ENCODE results near the gene ARFGAP1. TPM values are rescaled to one million over a fixed set of nuclear protein-coding genes. Genes with fewer than 3 reads are reported as not detected.

The ARFGAP1 gene
- total RNA-seq, 4 donors from 2014 or later, result 31.0 to 55.1 (median 36.9) TPM

DNA sequence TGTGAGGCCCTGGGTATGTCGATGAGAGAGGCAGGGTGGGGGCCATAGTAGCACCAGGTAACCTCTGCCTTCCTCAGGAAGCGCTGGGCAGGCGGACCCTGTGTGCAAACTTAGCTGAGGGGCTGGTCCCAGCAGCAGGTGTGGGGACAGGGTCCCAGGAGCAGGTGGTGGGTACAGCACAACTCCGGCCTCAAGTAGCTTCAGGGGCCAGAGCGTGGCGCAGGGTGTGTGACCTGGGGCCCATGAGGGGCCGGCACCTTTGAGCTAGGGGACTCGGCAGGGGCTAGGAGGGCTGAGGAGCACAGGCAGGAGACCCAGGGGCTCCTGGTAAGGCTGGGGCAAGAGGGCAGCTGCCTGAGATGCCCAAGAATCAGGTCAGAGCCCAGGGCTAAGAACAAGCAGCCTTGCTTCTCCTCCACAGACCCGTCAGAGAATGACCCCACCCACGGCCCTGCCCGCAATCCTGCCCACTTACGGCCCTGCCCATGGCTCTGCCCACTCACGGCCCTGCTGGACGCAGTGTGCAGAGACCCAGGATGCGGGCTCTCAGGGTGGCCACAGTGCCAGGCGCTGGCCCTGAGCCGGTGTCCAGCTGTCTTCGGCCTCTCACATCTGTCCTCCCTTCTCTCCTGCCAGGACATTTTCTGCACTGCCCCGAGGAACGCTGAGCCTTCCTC, 57.6 kb downstream of the ARFGAP1 start:
- no peak overlapping the region for H3K4me3 ChIP-seq (ENCODE audit: low read depth, poor library complexity, severe bottlenecking)
- whole genome bisulfite sequencing, 2 donors, result 74 to 81% methylated on average over 19 to 20 of the region's 20 CpGs
- intact Hi-C loops (cut with DNase I; ENCODE audit: low total_unique reads), result no loop called here
- DNase-seq (ENCODE audit: low spot score in 2 of 2), result no peak
- TF ChIP-seq, protein P1, sequence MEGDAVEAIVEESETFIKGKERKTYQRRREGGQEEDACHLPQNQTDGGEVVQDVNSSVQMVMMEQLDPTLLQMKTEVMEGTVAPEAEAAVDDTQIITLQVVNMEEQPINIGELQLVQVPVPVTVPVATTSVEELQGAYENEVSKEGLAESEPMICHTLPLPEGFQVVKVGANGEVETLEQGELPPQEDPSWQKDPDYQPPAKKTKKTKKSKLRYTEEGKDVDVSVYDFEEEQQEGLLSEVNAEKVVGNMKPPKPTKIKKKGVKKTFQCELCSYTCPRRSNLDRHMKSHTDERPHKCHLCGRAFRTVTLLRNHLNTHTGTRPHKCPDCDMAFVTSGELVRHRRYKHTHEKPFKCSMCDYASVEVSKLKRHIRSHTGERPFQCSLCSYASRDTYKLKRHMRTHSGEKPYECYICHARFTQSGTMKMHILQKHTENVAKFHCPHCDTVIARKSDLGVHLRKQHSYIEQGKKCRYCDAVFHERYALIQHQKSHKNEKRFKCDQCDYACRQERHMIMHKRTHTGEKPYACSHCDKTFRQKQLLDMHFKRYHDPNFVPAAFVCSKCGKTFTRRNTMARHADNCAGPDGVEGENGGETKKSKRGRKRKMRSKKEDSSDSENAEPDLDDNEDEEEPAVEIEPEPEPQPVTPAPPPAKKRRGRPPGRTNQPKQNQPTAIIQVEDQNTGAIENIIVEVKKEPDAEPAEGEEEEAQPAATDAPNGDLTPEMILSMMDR (IDR thresholded peaks at IDR 0.05), result no peak
- no peak for TF ChIP-seq POLR2A (IDR thresholded peaks at IDR 0.05)

DNA sequence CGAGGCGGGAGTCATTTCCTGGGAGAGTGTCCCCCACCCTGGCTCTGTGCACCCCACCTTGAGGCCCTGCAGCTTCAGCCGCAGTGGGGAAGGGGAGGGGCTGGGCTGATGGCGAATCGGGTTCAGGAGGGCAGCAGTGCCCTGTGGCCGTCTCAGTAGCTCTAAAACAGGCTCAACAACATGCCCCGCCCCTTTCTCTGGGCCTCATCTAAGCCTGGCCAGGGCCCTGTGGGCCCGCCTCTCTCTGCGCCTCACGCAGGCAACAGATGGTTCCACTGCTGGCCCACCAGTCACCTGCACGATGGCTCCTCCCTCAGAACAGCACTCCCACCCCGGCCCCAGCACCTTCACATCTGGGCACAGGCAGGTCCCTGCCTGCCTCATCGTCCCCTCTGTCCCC, 58.3 kb downstream of the ARFGAP1 start:
- intact Hi-C loops (cut with DNase I; ENCODE audit: low total_unique reads), result no loop called here

GRCh38 chr20:63331741-63332400, 59.3 kb downstream of the ARFGAP1 start:
- 95% methylated on average over 8 of the region's 8 CpGs for WGBS, 2 donors
- no peak for TF ChIP-seq POLR2A (IDR thresholded peaks at IDR 0.05)
- TF ChIP-seq, protein P1 (IDR thresholded peaks at IDR 0.05), result no peak
- intact Hi-C loops (cut with DNase I; ENCODE audit: low total_unique reads), result no loop called here

More for the DNA sequence above, 58.3 kb downstream of the ARFGAP1 start:
- no peak overlapping the region for H3K4me3 ChIP-seq (ENCODE audit: low read depth, poor library complexity, severe bottlenecking)
- no peak for DNase-seq (ENCODE audit: low spot score in 2 of 2)
- WGBS, 2 donors, result 42 to 67% methylated on average over 8 to 13 of the region's 13 CpGs
- no peak for TF ChIP-seq POLR2A (IDR thresholded peaks at IDR 0.05)
- TF ChIP-seq, protein P1 (IDR thresholded peaks at IDR 0.05), result no peak

GRCh38 chr20:63332488-63333240, 60.1 kb downstream of the ARFGAP1 start:
- TF ChIP-seq, protein P1 (IDR thresholded peaks at IDR 0.05), result no peak
- no peak for TF ChIP-seq POLR2A (IDR thresholded peaks at IDR 0.05)
- intact Hi-C loops (cut with DNase I; ENCODE audit: low total_unique reads), result no loop called here

More at GRCh38 chr20:63331741-63332400, 59.3 kb downstream of the ARFGAP1 start:
- no peak for DNase-seq (ENCODE audit: low spot score in 2 of 2)
- H3K4me3 ChIP-seq (ENCODE audit: low read depth, poor library complexity, severe bottlenecking), result no peak overlapping the region

GRCh38 chr20:63333241-63333836, 60.7 kb downstream of the ARFGAP1 start:
- TF ChIP-seq, protein P1 (IDR thresholded peaks at IDR 0.05), result no peak
- no peak for TF ChIP-seq POLR2A (IDR thresholded peaks at IDR 0.05)
- DNase-seq (ENCODE audit: low spot score in 2 of 2), result no peak
- intact Hi-C loops (cut with DNase I; ENCODE audit: low total_unique reads), result no loop called here
- 48% methylated on average over 14 to 19 of the region's 19 CpGs for WGBS, 2 donors
- H3K4me3 ChIP-seq (ENCODE audit: low read depth, poor library complexity, severe bottlenecking), result no peak overlapping the region

More at GRCh38 chr20:63332488-63333240, 60.1 kb downstream of the ARFGAP1 start:
- no peak for DNase-seq (ENCODE audit: low spot score in 2 of 2)
- 75 to 77% methylated on average over 22 of the region's 22 CpGs for WGBS, 2 donors
- H3K4me3 ChIP-seq (ENCODE audit: low read depth, poor library complexity, severe bottlenecking), result no peak overlapping the region

All from lower leg skin (tissue), 4 donors.